OCI-LY1 (cell line): ENCODE results near the gene SPRY4.

Experiments used
- CTCF ChIP-seq: fragments of 200-600 bp; sonication (generic), shearing (Covaris generic); IDR thresholded peaks from 2 replicates; pipeline ENCODE4 v1.5.1; 2017; ENCODE audit warnings: mild to moderate bottlenecking, antibody characterized with exemption, low read length, moderate library complexity, mixed read lengths
- EZH2 ChIP-seq: fragments of 200-600 bp; sonication (generic), shearing (Covaris generic); IDR thresholded peaks from 2 replicates; pipeline ENCODE4 v1.8.0; 2017; ENCODE audit warnings: borderline replicate concordance, mixed run types, mild to moderate bottlenecking, antibody characterized with exemption, low read length, moderate library complexity, mixed read lengths

- TF ChIP-seq CTCF (no peak), EZH2 (no peak)
Observed at GRCh38 chr5:142313682-142314081, 11.1 kb downstream of the SPRY4 start.
